Measurements from ENCODE around the gene GIPC3. TPM values are rescaled to one million over a fixed set of nuclear protein-coding genes. Genes with fewer than 3 reads are reported as not detected.

GIPC3 gene
- total RNA-seq, 1 donor from 2014 or later, result 2.7 TPM

DNA sequence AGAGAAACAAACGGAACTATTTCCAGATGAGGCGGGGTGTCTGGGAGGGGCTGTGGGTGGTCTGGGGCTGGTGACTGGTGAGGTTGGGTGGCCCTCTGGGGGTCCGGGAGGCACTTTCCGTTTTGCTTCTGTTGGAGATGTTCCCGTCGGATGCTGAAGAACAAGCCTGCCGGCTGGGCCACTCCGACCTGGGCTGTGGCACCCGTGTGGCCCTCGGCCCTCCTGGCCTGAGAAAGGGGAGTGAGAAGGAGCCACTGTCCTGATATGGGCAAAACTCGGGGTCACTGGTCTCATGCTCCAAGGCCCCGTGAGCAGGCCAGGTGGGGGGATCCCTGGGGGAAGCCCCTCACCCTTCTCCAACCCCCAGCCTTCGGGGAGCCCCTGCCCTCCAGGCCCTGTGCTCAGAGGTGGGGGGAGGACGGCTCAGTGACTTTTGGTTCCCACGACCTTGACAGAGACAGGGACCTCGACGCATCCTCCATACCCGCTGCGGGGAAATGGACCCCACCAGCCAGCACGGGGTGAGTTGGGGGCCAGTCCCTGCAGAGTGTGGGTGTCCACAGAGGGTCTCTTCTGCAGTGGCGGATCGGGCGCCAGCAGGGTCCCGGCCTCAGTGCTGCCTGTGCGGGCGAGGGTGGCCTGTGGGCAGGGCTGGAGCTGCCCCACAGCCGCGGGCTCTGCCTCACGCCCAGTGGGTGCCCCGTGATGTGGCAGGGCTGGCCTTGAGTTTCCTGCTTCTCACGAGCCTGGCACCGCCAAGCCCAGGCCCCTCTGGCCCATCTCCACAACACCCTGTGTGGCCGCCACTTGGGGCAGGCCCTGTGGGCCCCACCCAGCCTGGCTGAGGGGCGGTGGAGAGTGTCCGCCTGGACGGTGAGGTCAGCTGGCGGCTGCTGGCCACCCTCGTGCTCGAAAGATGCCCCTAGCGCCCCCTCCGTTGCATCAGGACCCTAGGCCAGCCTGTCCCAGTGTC is 25.8 kb downstream of the GIPC3 start:
- DNase-seq (ENCODE audit: missing footprints) (no peak), ATAC-seq (no peak)
- intact Hi-C loops (cut with DNase I), result no loop called here

DNA sequence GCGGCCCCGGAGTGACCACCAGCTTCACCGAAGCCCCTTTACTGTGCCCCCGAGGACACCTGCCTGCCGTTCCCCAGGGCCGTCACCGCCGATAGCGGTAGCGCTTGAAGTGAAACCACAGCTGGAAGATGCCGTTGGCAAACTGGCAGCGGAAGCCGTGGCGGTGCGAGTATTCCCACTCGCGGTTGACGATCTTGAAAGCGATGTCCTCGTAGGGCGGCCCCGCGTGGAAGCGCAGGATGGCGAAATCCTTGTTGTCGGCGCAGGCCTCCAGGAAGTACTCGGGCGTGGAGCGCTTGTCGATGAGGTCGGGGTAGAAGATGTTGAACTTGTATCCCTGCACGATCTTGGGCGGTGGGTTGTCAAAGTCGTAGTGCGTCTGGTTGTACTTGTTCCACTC is 26.6 kb downstream of the GIPC3 start:
- DNase-seq (ENCODE audit: missing footprints), result no peak
- intact Hi-C loops (cut with DNase I), result no loop called here
- no peak for ATAC-seq

DNA sequence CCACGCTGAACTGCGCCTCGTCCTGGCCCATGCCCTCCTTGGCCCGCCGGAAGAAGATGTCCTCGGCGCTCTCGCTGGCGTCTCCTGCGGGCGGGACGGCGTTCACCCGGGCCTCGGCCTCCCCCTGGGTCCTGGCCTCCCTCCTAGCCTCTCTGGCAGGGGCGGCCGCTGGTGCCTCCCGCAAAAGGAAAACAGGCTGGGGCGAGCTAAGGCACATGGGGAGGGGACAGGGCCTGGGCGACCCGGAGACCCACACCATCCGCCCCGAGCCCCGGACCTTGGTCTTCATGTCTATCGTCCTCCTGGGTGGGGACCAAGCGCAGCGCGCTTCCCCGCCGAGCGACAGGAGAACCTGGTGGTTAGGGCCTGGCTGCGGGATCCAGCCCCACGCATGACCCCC is 27.1 kb downstream of the GIPC3 start:
- no peak for DNase-seq (ENCODE audit: missing footprints)
- intact Hi-C loops (cut with DNase I), result no loop called here
- no peak for ATAC-seq

DNA sequence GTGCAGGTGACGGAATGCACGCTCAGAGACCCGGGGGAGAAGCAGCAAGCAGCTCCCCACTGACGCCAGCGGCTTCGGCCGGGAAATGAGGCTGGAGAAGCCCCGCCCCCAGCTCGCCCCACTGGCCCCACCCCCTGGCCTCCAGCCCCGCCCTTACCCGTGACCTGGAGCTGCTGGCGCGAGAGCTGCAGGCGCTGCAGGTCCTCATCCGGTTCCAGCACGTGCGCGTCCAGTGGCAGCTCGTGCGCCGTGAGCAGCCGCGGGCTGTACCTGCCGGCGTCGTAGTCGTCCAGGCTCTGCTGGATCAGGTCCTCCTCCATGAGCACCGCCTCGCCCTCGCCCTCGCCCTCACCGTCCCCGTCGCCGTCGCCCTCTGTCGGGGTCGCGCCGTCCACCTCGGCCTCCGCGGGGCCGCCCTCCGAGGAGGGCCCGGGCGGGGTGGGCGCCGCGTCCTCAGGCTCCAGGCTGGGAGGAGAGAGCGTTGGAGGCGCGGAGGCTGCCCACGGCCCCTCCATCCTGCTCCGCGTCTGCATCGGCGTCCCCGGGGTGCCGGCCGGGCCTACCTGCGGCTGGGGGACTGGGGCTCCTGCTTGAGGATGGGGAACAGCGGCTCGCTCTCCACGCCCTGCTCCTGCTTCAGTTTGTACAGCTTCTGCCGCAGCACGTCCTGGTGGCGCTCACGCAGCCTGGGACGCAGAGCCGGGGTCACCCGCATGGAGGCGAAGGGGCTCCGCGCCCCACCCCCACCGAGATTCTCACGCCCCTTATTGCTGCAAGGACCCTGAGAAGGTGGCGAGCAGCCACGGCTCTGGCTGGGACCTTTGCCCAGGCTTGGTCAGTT is 27.8 kb downstream of the GIPC3 start:
- ATAC-seq (no peak), DNase-seq (ENCODE audit: missing footprints) (no peak)
- intact Hi-C loops (cut with DNase I), result no loop called here

DNA sequence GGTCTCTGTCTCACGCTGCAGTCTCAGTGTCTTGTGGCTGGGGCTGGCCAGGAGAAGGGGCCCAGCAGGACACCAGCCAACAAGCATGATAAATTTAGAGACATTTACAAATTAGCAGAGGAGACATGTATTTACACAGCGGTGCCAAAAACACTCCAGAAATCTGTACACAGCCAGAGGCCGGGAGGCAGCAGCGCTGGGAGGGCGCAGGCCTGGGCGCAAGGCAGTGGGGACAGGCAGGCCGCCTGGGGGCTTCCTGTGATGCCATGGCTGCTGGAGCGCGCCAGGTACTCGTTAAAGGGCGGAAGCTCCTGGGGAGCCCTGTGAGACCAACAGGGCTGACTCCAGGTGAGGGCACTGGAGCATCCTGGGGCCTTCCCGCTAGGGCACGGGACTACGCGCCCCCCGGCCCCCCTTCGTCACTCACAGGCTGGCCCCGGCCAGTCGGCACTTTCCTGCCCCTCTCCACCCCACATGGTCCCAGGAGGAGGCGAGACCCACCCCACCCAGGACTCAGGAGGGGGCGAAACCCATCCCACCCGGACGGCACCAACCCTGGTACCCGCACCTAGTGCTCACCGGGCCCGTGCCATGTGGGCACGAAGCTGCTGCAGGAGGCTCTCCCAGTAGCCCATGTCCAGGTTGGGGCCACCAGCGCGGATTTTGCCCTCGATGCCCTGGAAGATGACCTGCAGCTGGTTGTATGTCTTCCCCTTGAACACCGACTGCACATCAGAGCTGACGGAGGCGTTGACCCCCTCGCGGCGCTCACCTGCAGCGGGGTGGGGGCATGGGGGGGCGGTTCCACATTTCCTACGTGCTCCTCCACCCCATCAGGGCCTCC is 28.8 kb downstream of the GIPC3 start:
- DNase-seq (ENCODE audit: missing footprints) (no peak), ATAC-seq (no peak)
- intact Hi-C loops (cut with DNase I), result no loop called here

DNA sequence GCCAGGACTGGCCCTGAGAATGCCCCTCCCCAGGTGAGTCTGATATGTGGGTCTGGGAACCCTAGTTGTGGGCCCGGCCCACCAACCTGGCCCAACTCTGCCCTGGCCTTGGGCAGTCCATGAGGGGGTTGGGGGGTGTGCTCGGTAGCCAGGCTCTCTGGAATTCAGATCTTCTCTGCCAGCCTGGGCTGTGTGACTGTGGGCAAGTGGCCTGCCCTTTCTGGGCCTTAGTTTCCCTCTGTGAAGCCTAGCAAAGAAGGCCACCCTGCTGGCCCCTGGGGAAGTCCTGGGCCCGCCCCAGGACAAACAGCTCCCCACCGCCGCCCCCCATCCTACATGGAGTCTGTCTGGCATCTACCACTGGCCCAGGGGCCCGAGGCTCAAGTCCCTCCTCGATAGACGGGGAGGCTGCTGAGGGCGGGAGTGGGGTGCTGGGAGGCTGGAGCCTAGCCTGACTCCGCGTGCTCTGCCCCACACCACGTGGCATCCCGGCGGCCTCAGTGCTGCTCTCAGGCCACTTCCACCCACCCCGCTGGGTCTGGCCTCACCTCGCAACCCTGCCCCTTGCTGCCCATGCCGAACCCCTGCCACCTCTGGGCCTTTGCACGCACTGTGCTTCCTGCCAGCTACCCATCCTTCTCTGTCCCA is 29.7 kb downstream of the GIPC3 start:
- DNase-seq (ENCODE audit: missing footprints) (no peak), ATAC-seq (no peak)
- intact Hi-C loops (cut with DNase I), result loop anchor here (5.0 kb wide), 1 partner anchor 108 kb away; the partner anchor contains the start of gene FZR1

DNA sequence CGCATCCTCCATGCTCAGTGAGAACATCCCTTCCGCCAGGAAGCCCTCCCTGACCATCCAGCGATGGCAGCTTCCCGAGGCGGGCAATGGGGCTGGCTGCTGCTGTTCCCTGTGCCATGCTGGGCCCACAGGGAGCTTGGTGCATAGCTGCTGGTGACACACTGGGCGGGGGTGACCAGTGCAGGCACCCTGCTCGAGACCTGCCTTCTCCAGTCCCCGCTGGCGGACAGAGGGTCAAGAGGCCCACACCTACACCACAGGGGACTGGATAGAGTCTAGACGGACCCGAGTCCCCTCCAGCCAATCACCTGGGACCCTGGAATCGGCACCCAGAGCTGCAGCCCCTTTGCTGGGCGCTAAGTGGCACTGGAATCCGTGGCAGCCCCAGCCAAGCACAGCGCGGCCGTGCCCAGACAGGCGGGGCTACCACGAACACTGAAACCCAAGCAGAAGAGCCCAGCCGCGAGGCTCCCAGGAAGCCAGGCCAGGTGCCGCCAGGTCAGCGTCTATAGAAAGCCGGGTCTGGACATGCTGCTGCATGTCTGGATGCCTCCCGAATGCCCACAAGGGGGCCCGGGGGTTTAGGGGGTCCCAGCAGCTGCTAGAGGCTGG is 30.4 kb downstream of the GIPC3 start:
- no peak for DNase-seq (ENCODE audit: missing footprints)
- no peak for ATAC-seq
- intact Hi-C loops (cut with DNase I), result loop anchor here (5.0 kb wide), 1 partner anchor 108 kb away; the partner anchor contains the start of gene FZR1

DNA sequence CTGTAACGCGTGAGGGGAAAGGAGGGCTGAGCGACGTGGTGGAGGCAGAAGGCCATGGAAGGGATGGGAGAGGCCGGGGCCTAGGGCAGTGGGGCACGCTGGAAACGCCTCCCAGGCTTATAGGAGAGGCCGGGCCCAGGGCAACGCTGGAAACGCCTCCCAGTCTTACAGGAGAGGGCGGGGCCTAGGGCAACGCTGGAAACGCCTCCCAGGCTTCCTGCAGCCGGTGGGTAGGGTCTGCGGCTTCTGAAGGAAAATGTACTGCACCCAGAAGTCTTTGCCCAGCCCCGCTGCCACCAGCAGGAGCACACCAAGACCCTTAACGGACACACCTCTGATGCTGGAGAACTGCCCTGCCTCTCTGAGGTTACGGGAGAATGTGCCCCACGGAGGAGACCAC is 32.2 kb downstream of the GIPC3 start:
- intact Hi-C loops (cut with DNase I), result loop anchor here (5.0 kb wide), 1 partner anchor 110 kb away; the partner anchor contains the start of gene FZR1
- ATAC-seq (no peak), DNase-seq (ENCODE audit: missing footprints) (no peak)

DNA sequence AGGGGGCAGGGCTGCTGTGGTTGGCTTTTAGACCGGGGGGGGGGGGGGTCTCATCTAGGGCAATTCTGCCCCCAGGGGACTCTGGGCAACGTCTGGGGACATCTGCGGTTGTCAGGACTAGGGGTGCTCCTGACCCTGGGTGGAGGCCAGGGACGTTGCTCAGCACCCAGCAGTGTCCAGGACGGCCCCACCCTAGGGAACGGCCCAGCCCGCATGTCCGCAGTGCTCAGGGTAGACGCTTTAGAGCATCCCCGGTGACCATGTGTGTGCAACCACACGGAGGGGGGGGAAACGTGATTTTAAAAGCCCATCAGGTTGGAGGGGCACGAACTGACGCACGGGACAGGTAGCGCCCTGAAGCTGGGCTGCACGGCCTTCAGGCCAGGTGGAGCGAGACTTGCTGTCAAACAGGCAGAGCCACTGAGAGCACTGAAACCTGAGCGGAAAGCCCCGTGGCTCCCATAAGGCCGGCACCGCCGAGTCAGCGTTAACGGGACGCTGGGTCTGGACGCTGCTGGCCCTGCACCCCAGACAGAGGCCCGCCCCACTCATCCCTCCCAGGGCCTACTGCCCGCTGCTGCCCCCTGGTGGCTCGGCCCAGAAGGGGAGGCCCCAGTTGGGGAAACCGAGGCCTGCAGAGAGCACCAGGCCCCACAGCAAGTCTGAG is 33.0 kb downstream of the GIPC3 start:
- DNase-seq (ENCODE audit: missing footprints), result no peak
- ATAC-seq, result peak; percentile 75
- intact Hi-C loops (cut with DNase I), result loop anchor here (2.0 to 5.0 kb wide), 3 partner anchors 31 to 111 kb away; partner anchors contain the start of gene FZR1

DNA sequence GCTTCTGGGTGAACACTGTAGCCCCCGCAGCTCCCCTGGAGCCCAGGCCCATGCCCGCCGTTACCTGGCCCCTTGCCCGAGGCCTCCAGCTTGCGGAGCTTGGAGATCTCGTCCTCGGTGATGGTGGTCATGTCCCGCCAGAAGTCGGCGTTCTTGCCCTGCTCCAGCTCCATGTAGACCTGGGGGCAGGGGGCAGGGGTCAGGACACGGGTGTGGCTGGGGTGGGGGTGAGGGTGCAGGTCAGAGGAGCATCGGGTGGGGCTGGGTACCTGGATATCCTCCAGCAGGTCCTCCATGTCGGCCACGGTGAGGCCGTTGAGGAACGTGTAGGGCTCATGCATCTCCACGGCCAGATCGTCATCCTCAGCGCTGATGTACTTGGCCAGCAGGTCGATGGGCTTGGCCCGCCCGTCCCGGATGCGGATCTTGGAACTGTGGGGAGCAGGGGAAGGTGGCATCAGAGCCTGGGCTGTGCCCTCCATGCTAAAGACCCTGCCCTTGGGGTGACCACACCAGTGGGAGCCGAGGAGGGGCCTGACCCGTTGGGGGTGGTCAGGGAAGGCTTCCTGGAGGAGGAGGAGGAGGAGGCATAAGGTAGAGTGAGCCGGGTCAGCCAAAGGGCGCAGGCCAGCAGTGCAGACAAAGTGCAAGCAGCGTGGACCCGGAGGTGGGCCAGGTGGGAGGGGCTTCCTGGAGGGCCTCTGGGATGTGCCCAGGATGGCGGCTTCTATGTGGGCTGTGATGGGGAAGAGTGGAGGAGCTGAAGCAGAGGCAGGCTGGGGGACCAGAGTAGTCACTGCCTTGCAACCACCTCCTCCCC is 33.7 kb downstream of the GIPC3 start:
- intact Hi-C loops (cut with DNase I), result loop anchor here (2.0 to 5.0 kb wide), 3 partner anchors 32 to 112 kb away; partner anchors contain the start of gene FZR1
- DNase-seq (ENCODE audit: missing footprints) (no peak), ATAC-seq (no peak)

DNA sequence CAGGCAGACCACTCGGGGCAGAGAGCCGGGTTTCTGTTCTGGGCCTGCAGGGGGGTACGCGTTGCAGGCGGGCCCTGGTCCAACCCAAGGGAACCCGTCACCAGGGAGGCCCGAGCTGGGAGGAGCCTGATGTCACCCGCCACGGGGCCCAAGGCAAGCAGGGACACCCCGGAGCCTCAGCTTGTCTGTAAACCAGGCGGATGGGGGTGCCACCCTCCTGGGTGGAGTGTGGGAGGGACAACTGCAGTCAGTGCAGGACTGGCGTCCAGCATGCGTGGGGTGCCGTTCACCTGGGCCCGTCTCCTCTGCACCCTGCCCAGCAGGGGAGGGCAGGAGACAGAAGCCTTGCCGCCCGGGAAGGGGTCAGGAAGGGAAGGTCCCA is 34.3 kb downstream of the GIPC3 start:
- no peak for DNase-seq (ENCODE audit: missing footprints)
- intact Hi-C loops (cut with DNase I), result loop anchor here (2.0 to 5.0 kb wide), 3 partner anchors 33 to 112 kb away; partner anchors contain the start of gene FZR1
- no peak for ATAC-seq

DNA sequence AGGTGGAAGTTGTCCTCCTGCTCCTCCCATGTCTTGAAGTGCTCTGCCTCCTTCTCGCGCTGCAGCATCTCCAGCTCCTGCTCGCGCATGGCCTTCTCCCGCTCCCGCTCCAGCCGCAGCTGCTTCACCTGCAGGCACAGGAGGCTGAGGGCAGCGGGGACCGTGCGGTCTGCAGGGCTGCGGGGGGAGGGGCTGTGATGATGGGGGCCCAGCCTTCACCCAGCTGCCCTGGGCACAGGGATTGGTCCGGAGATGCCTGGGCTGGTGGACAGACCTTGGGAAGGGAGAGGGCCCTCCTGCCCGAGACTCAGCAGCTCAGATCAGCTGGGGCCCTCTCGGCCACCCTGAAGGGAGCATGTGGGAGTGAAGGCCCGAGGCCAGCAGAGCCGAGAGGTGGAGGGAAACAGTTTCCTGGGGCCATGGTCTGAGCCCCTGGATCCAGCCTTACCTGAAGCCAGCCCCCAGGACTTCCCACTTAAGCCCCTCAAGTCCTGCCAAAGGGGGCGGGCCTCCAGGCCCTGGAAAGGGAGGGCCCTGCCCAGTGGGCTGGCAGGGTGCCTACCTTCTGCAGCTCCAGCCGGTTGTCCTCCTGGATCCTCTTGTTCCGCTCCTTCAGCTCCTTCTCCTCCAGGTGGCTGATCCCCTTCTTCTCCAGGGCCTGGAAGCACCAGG is 35.0 kb downstream of the GIPC3 start:
- no peak for DNase-seq (ENCODE audit: missing footprints)
- intact Hi-C loops (cut with DNase I), result no loop called here
- no peak for ATAC-seq

DNA sequence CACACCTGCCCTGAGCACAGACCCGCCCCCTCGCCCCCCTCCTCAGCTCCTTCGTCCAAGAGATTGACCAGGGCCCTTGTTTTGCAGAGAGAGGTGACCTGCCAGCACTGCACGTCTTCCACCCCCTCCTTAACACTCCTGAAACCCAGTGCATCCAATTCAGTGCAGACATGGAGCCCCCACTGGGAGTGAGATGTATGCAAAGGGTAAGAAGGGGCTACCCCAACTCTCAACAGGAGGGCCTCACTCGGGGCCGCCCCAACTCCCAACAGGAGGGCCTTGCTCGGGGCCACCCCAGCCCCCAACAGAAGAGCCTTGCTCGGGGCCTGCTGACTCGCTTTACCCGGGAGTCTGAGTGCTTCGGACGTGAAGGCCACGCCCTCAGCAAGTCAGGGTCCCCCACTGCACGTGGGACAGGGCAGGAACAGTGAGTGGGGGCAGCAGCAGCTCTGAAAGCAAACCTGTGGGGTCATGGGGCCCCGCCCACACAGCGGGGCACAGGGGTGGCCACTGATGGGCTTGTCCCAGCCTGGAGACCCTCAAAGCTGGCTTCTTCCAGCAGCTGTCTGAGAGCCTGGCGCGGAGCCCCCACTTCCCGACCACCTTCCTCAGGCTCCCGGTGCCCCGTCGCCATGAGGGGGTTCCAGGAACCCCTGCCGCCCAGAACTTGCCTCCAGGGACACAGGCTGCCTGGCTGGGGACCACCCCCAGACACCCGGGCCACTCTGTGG is 35.7 kb downstream of the GIPC3 start:
- DNase-seq (ENCODE audit: missing footprints) (no peak), ATAC-seq (no peak)
- intact Hi-C loops (cut with DNase I), result no loop called here

DNA sequence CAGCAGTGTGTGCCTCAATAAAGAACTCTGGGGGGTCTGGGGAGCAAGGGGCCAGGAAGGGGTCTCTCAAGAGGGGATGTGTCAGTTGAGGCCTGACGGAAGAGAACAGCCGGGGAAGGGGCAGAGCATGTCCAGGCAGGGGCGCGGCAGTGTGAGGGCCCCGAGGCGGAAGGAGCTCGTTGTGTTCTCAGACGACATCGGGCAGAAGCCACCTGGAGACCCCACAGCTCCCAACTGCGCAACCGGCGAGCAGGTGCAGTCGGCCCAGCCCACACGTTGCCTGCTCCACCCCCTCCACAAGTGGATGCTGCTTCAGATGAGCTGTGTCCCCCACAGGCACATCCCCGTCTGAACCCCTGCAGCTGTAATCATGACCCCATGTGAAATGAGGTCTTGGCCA is 36.4 kb downstream of the GIPC3 start:
- intact Hi-C loops (cut with DNase I), result no loop called here
- ATAC-seq (no peak), DNase-seq (ENCODE audit: missing footprints) (no peak)

DNA sequence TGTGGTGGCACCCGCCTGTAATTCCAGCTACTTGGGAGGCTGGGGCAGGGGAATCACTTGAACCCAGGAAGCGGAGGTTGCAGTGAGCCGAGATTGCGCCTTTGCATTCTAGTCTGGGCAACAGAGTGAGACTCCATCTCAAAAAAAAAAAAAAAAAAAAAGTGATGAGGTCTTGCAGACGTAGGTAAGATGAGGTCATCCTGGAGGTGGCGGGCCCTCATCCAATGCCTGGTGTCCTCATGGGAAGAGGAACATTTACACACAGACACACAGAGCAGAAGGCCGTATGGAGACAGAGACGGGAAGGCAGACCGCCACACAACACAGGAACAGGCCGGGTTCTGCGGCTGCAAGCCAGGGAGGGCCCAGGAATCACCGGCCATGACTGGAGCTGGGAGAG is 36.9 kb downstream of the GIPC3 start:
- DNase-seq (ENCODE audit: missing footprints) (no peak), ATAC-seq (no peak)
- intact Hi-C loops (cut with DNase I), result no loop called here

Measured in Right ventricle myocardium inferior (tissue), 1 donor.